Fibroblast of skin of left biceps (primary cell): ENCODE measurements around the gene BNC2.
A peak's percentile ranks its signal among the peaks of the same experiment; 100 is the strongest.
"Not testable (repeated sequence)": the region's sequence is repeated elsewhere in the genome, so short reads cannot be mapped to it uniquely, and the experiment has no call there.

Source experiments
- DNase-seq, 2 experiments: peaks; one replicate each; pipeline ENCODE4 v3.0.0-alpha.2; 2013; ENCODE audit warnings: low read depth in 2 of 2

BNC2 gene

DNA sequence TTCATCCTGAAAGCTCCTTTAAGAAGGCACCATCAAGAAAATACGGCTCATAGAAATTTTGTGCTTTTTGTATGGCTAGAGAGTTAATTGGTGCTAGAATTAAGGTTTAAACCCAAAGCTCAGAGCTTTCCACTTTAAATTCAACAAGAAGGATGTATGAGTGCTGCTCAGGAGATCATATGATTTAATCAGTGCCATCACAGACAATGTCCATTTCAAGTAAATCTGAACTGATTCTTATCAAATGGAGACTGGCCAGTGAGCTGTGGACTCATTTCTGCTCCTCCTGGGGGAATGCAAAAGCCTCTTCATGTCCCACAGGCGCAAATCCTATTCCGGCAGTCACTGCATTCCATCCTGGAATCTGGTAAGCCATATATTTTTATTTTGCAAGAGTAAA, 327.2 kb downstream of the BNC2 start:
- no peak for DNase-seq

DNA sequence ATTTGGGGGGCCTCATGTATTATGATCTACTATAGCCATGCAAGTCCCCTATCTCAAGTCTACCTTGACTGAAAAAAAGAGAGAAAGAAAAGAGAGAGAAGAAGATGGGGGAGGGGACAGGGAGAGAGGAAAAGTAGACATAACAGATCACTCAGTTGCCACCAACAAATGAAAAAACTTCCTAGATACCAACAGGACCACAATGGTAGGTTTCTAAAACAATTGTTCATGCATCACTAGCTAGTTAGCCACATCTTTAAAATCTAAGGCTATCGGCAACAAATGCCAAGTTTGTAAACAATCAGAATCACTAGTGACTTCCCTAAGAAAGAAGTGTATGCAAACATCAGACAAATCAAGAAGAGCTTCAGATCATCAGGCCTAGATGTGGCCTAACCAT, 328.2 kb downstream of the BNC2 start:
- no peak for DNase-seq

DNA sequence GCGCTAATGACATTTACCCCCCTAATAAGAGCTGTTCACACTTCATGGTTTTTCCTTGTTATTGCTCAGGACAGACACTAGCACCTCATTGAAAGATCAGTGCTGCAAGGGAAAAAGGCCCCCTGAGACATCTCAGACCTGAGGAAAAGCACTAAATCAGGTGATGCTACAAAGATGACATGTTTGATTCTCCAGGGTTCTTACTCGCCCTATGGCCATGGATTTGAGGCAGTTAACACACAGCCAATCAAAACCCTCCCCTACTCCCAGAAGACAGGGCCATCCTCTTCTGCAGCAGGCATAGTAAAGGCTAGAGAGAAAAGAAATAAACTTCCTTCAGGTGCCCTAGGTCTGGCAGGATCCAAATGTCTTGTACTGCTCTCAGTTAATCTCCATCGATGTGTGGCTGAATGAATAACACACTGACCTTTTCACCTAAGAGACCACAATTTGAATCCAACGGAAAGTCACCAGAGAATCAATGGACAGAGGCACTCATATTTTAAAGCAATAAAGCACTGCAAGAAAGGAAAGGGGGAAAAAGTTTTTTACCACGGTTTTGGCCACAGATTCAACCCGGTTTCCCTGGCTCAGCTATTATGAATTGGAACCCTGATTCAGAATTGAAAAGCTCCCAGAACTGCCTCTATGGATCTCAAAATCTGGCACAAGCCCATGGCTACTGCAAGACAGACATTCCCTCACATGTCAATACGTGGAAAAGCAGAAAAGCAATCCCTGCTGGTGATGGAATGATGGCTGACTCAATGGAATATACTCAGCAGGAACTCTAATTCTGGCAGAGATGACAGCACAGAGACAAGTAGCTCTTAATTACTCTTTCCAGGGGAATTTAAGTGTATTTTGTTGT, 329.5 kb downstream of the BNC2 start:
- peak in 1 of 2 experiments; percentile 51 for DNase-seq

DNA sequence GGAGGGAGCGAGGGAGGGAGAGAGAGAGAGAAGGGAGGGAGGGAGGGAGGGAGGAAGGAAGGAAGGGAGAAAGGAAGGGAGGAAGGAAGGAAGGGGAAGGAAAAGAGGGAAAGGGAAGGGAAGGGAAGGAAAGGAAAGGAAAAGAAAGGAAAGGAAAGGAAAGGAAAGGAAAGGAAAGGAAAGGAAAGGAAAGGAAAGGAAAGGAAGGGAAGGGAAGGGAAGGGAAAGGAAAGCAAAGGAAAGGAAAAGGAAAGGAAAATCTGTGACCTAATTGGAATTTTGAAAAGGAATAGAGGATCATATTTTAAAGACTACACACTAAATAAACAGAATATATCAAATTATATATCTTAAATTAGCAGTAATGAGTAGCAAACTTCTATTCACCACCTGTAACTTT, 330.8 kb downstream of the BNC2 start:
- DNase-seq = not testable (repeated sequence)

DNA sequence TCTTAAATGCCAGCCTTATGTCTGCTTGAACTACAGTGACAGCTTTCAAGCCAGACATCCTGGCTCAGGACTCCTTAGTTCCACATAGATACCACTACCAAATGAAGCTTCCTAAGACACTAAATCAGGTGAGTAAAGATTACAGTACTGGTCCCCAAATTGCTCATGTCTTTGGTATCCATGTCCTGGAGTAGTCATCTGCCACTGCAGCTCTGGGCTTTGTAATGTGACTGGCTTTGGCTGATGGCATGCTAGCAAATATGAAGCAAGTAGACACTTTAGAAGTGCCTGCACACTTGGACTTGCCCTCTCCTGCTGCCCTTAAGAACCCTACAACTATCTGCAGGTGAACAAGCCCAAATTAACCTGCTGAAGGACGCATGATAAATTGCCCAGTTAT, 334.9 kb downstream of the BNC2 start:
- DNase-seq = no peak

DNA sequence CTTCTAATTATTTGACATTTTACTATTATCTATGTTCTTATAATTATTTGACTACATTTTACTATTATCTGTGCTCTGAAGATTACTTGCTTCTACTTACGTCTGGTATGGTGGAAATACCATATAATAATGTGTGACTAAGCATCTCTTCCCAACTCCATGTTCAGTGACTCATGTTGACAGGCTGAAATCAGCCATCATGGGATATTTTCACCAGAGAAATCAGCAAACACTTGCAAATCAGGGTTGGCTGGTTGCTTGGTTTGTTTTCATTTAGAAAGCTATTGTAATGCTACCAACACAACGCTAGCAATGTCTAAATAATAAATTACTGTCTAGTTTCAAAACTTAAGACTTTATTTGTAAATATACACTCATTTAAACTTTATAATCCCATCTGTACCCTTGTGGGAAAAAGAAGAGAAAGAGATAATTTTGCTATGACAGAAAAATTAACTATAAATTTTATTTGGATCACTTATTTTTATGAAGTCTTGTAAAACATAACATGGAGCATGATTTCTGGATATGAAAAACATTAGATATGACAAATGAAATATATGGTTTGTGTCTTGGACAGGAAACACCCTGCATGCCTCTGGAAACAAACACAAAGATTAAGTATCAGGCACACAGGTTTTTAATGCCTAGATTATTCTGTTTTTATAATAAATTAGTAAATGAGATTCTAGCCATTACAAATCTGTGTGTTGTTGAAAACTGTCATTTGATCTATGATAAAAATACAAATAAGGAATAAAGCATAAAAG, 337.6 kb downstream of the BNC2 start:
- DNase-seq = no peak

DNA sequence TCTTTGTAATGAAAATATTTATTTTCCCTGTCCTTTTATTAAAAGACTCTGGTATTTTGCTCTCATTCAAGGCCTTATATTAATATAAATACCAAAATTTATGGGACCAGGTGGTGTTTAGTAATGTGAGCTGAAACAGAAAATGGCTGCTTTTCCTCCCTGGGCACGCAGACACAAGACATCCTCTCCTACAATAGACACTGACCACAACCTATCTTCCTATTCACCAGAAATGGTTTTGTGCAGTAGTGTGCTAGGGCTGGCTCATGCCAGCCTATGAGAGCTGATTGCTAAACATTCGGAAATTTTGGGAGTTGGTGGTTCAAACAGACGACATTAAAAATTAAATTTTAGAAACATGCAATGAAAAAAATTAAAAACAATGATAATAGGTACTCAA, 338.2 kb downstream of the BNC2 start:
- DNase-seq = no peak

DNA sequence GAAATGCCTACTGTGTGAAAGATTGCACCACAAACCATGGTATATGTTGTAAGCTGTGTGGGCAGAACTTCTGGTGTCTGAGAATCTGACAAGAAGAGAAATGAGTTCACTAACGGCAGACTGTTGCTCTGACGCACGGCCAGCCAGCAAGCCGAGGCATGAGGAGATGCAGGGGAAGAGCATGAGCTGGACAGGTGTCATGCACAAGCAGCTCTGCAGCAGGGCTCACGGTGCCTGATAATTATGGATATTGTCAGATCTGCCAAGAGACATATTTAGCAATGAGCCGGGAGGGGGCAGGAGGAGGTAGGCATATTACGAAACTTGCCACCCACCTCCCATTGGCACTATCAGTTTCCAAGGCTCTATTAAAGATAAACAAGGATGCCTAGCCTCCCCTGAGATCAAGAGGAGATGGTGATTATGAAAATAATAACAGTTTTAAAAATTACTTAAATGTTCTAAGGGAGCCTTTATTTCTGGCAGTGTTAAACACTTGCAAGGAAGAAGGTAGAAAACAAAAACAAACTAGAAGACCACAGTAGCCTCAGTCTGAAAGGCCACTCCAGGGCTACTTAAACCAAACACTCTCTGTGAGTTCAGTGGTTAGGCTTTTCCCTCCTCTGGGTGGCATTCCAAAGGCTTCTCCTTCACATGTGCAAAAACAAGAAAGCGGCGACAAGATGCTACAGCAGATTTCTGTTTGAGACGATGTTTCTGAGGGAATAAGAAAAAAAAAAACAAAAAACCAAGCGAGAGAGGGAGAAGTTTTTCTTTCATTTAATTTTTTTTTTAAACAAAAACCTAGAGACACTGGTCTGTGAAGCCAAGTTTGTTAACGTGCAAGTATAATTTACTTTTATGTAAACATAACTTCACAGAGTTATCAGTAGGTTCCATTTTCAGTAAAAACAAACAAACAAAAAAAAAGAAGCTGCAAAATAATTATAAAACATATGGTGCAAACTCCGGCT, 339.5 kb downstream of the BNC2 start:
- DNase-seq = no peak

DNA sequence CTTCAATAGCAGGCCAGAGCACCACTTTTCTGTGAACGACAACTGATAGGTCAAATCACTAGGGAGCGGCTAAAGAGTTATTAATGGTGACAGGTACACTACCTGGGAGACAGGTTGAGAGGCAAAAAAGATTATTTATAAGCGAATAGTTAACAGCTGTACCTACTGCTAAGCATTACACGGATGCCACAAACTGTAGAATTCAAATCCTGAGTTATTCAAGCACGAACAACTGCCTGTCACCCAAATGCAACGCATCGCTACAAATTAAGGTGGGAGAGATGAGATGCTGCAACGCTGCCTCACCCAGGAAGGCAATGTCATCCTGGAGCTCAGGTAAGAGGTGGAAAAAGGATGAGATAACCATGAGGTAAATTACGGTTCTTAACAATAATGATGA, 342.9 kb downstream of the BNC2 start:
- DNase-seq = no peak

DNA sequence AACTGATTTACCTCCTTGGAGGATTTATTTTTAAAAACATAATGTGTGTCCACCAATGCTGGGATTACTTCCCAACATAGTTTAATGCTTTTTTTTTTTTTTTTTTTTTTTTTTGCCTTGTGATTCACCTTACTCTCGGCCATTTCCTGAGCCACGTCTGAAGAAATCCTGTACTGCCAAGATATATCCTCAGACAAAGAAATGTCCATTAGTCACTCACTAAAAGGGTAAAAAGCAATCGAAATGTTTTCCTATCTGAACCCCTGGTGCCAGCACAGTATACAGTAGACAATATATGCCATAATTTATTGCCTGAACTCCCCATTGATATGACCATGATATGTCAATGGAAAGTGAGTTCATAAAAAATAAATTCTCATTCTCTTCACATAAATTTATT, 344.1 kb downstream of the BNC2 start:
- no peak for DNase-seq

DNA sequence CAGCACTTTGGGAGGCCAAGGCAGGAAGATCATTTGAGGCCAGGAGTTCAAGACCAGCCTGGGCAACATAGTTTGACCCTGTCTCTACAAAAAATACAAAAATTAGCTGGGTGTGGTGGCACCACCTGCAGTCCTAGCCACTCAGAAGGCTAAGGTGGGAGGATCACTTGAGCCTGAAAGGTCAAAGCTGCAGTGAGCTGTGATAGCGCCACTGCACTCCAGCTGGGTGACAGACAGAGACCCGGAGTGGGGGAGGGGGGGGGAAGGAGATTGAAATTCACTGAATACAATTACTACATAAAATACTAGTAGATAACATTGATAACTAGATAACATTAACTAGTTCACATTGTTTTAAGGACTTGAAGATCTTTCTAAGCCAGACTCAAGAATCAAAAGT, 345.6 kb downstream of the BNC2 start:
- no peak for DNase-seq

DNA sequence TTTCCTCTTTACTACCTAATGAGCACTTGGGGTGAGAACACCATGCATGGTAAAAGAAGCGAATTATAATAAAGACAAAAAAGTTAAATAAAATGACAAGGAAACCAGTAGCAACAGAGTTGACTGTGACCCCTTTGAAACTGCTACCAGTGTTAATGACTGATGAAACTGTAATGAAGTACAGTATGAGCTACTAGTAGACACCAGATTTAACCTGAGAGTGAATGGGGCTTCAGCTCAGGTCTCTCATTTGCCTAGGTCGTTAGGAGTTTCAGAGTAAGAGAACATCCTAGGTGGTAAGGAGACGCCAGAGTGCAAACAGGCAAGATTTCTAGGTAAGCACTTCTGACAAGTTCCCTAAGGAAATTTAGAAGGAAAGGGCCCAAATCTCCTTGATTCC, 346.4 kb downstream of the BNC2 start:
- DNase-seq = no peak

DNA sequence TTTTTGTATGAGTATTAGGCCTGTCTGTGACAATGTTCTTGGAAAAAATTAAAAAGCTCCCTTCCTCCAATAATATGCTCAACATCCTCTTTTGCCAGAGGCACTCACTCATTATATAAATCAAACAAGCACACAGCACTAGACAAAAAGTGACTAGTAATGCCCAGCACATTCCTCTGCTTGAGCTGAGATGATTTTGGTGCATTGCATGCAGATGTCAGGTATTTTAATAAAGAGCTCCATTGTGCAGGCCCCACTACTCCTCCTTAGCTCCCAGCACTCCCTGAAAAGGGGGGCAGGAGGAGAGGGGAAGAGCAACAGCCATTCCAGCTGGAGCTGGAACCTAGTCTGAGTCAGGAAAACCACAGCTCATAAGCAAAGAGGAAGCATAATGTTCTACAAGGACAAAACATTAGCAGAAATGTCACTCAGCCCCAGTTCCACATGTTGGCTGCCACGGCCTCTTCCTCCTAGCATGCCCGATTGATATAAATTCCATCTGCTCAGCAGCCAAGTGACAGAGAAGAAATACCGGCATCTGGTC, 348.5 kb downstream of the BNC2 start:
- DNase-seq = peak; percentile 95 to 96

DNA sequence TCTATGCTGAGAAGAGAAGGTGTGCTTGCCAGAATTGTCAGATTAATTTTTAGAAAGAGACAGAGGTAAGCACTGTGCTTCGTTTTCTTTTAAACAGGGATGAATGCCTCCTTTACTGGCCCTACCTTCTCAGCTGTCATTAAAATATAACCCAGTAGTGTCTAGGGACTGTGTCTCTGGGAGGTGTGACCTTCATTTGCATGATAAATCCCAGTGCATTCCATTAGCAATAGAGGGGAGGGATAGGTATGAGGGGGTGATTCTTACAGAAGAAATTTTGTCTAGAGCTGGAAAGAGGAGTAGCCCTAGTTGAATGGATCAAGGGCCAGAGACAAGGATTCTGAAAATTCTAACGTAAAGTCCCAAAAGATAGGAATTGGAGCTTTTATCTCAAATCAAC, 351.5 kb downstream of the BNC2 start:
- DNase-seq = no peak

DNA sequence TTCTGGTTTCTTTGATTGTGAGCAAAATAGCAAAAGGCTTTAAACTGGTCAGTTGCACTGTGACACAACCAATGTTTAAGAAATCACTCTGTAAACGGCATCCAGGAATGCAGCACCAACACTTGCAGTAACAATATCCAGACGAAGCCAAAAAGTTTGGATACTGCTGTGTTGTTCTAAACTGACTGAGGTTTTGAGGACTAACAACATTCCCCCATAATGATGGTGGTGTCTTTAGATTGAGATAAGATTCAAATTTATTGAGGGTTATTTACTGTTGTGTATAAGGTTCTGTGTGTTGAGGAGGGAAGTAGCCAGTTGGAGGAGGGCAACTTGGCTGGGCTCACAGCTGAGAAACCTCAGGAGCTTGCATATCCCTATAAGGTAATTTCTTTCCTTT, 353.6 kb downstream of the BNC2 start:
- DNase-seq = no peak

DNA sequence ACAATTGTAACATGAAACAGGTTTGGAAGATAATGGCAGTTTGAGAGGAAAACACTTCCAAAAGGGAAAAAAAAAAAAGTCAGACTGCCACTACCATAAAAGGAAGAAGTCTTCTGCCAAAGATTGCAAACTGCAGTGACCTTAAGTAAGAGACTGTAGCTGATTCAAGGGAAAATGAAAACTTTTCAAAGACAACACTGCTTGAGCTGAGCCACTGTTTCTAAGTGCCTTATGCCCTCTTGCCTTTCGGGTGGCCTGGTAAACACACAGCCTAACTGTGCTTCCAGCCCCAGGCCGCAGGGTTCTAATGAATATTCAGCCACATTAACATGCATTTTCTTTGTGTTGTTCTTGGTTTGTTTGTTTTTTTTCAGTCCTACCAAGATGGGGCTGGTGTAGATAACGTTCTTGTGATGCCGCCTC, 354.6 kb downstream of the BNC2 start:
- DNase-seq = peak in 1 of 2 experiments; percentile 65

DNA sequence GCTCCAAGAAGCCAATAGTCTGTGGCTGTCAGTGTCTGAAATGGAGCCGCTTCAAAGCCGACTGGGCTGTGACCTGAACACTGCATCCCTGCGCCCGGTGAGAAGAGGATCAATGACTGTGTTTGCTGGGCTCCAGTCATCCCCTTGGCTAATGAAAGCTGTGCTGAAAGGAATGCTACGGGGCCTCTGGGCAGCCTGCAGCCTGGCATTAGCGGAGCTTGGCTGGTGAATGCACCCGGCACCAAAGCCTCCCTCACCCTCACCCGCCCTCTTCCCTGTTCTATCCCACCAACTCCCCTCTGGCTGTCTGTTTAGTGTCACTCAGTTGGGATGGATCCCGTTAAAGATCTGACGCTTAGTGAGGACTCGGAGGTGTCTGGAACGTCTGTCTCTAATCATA, 355.3 kb downstream of the BNC2 start:
- DNase-seq = no peak

DNA sequence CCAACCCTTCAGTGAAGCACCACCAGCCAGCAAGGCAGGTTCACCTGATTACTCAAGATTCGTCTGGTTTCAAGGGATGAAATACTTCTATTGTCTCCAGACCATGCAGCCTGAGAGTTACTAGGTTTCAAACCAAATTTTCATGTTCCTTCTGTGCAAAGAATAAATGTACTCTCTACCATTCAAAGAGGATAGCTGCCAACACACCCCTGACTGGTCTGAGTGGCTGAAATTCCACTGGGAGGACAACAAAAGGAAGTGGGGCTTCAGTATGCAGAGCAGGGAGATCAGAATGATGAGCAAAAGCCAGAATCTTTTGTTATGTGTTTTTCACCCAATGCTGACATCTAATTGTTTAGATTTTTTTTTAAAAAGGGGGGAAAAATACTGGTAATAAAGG, 356.3 kb downstream of the BNC2 start:
- no peak for DNase-seq

DNA sequence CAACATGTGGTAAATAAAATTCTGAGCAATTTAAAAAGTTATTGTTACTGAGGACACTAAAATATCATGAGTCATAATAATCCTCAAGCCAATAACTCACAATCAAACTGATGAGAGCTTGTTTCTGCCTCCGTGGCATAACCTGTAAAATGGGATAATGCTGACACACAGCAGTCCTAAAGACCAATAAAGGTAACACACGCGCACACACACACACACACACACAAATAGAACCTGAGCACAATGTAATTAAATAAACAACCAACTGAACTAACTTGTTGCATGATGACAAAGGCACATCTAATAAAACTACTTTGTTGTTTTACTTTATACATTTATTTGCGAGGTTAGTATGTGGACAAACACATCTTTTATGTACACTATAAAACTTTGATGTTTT, 358.2 kb downstream of the BNC2 start:
- DNase-seq = no peak

DNA sequence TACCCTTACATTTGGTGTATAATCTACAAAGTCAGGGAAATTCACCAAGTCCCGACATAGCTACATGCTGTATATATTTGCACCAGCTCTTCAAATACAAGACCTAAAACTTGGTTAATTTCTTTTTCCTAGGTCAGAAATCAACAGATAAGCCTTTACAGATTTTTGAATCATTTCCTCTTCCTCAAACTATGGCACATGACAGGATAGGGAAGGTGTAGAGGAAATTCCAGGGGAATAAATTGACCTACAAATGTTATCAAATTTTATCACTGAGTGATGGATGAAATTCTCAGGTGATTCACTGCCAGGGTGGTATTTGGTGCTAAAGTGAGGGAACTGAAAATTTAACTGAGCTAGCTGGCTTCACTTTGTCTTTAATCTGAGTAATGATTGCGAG, 360.0 kb downstream of the BNC2 start:
- no peak for DNase-seq

DNA sequence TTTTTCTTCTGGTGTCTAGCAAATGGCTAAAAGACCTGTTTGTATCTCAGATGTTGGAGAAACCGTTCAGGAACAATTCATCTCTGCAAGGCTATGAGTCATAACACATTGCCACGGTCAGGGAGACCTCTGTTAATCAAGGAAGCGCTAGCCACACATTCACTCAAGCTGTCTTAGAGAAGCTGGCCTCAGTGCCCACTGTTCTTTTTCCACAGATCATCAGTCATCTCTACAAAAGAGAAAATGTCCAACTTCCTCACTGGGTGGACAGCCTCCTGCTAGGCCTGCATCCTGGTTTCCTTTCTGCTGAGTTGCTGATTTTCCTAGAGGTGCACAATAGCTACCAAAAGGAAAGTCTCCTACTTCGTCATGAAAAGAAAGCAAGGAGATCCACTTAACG, 360.5 kb downstream of the BNC2 start:
- no peak for DNase-seq

DNA sequence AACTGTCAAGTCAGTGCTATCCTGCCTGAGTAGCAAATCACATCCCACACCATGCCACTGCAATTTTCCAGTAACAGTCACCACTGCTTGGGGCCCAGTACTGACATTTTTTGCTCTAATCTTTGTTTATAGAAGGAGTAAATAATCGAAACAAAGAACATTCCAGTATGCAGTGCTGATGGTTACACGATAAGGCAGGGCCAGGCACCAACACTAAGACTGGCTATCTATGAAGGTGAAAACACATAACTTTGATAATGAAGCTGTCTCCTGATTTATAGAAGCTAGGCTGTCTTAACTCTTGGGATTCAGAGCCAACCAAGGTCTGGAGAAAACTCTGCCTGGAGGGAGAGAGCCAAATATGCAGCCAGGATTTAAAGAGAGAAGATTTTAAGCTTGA, 365.3 kb downstream of the BNC2 start:
- DNase-seq = no peak
